ENCODE results near the gene SLC25A38.
"Not testable (repeated sequence)": the region's sequence is repeated elsewhere in the genome, so short reads cannot be mapped to it uniquely, and the experiment has no call there.

SLC25A38 gene

DNA sequence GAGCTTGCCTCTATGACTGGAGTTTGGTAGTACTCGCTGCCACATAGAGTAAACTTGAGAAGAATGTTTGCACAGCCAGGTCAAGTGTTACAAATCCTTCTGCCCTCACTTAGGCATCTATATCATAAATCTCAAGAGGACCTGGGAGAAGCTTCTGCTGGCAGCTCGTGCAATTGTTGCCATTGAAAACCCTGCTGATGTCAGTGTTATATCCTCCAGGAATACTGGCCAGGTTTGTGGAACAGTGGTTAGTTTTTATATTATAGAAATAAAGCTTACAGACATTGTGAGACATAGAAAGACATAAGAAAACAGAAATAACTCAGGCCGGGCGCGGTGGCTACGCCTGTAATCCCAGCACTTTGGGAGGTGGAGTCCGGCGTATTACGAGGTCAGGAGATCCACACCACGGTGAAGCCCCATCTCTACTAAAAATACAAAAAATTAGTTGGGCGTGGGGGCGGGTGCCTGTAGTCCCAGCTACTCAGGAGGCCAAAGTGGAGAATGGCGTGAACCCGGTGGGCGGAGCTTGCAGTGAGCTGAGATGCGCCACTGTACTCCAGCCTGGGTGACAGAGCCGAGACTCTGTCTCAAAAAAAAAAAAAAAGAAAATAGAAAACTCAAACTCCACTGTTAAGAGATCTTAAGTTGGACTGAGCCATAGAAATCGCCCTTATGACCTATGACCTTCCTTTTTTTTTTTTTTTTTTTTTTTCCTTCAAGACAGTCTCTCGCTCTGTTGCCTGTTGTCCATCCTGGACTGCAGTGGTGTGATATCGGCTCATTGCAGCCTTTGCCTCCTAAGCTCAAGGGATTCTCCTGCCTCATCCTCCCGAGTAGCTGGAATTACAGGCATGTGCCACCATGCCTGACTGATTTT, 25.6 kb downstream of the SLC25A38 start:
- no peak for DNase-seq

GRCh38 chr3:39409514-39410136, 26.5 kb downstream of the SLC25A38 start:
- no peak for DNase-seq

- no peak for DNase-seq
Observed at GRCh38 chr3:39410893-39411292, 27.7 kb downstream of the SLC25A38 start.

- DNase-seq = no peak
Observed at GRCh38 chr3:39412668-39413260, 29.6 kb downstream of the SLC25A38 start.

DNA sequence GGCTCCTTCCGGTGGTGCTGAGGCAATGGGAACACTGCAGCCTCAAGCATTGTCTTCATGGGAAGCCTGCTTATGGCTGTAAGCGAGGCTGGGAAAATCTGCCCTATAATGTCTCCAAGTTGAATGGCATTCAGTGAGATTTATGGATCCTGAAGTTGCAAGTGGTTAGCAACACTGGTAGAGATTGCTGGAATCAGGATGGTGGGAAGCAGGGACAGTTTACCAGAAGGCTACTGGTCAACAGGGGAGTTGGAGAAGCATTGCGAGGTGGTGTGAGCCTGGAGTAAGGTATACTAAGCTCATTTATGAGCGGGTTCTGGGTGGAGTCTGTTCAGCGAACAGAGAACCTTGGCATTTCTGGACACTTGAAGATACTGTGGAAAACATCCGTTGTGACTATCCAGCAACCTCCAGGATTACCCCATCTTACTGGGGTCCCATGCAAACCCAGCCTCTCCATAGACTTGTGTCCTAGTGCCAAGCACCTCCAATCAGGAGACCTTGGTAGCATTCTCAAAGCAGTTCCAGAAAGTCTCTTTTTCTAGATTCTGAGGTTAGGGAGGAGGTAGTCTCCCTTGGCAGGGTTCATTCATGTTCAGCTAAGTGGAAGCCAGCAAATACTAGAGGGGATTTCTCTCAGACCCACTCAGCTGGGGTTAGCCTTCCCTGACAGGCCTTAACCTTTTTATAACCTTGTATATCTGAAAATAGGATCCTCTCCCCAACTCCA, 30.7 kb downstream of the SLC25A38 start:
- no peak for DNase-seq

DNA sequence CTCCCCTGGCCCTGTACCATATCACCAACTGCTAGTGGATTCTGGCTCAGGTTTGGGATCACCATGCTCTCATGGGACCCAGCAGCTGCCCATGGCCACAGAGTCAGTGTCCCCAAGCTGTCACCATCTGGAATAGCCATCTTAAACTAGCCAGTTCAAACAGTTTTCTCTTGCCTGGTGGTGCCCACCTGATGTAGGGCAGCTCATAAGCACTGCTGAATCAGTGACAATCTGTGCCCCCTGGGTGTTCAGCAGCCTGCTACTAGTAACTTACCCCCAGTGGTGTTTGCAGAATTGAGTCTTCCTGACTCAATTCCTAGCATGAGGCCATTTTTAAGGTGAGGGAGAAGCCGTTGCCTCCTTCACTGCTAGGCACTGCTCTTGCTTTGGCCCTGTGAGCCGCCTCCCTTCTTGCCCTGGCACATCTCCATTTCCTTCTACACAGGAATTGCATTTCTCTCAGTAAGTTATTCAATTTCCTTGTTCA, 31.3 kb downstream of the SLC25A38 start:
- no peak for DNase-seq

DNA sequence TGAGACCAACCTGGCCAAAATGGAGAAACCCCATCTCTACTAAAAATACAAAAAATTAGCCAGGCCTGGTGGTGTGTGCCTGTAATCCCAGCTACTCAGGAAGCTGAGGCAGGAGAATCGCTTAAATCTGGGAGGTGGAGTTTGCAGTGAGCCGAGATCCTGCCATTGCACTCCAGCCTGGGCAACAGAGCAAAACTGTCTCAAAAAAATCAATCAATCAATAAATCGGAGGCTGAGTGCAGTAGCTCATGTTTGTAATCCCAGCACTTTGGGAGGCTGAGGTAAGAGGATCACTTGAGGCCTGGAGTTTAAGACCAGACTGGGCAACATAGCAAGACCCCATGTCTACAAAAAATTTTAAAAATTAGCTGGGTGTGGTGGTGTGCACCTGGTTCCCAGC, 32.1 kb downstream of the SLC25A38 start:
- DNase-seq = not testable (repeated sequence)

DNA sequence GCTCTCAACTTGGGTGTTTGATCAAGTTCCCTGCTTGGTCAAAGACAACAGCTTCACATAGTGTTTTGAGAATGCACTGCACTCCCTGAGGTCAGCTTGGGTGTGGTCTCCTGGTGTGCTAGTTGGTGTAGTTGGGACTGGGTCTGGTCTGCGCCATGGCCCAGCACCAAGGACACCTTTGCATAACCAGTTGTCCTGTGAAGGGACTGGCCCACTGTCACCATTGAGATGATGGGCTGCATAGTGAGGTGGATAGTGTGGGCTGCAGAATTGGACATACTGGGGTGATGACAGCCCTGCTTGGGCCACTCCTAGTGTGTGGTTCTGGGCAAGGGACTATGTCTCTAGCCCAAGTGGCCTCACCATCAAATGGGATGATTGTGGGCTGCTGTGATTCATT, 32.8 kb downstream of the SLC25A38 start:
- no peak for DNase-seq

DNA sequence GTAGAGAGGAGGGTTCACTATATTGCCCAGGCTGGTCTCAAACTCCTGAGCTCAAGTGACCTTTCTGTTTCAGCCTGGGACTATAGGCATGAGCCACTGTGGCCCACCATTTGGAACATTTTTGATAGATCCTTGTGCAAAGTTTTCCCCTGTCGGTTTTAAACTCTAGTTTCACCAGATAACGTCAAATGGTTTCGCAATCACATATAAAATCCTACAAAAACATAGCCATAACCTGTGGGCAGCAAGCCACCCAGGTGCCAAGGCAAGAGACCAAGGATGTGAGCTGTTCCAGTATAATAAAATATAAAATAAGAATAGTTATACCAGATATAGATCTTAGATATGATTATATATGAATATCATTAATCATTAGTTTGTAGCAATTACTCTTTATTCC, 33.8 kb downstream of the SLC25A38 start:
- DNase-seq = not testable (repeated sequence)

DNA sequence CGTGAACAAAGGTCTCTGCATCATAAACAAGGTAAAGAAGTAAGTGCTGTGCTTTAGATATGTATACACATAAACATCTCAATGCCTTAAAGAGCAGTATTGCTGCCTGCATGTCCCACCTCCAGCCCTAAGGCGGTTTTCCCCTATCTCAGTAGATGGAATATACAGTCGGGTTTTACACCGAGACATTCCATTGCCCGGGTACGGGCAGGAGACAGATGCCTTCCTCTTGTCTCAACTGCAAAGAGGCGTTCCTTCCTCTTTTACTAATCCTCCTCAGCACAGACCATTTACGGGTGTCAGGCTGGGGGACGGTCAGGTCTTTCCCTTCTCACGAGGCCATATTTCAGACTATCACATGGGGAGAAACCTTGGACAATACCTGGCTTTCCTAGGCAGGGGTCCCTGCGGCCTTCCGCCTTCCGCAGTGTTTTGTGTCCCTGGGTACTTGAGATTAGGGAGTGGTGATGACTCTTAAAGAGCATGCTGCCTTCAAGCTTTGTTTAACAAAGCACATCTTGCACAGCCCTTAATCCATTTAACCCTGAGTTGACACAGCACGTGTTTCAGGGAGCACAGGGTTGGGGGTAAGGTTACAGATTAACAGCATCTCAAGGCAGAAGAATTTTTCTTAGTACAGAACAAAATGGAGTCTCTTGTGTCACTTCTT, 35.5 kb downstream of the SLC25A38 start:
- not testable (repeated sequence) for DNase-seq

GRCh38 chr3:39419742-39420315, 36.7 kb downstream of the SLC25A38 start:
- no peak for DNase-seq

DNA sequence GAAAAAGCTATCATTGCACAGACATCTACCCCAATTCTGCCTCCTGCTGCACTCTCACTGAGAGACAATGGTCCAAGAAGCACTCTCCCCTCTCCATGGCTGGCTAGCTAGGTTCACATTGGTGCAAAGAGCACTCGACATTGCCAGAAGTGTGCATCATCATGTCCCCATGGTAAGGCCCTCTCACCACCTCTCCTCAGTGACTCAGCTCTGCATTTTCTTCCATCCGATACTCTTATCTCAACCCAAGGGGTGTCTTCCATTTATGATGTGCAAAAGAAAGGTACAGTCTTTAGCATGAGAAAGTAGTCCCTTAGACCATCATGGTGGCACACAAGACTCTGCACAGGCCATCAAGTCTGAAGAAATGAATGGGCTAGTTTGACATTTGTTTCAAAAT, 37.4 kb downstream of the SLC25A38 start:
- DNase-seq = no peak

DNA sequence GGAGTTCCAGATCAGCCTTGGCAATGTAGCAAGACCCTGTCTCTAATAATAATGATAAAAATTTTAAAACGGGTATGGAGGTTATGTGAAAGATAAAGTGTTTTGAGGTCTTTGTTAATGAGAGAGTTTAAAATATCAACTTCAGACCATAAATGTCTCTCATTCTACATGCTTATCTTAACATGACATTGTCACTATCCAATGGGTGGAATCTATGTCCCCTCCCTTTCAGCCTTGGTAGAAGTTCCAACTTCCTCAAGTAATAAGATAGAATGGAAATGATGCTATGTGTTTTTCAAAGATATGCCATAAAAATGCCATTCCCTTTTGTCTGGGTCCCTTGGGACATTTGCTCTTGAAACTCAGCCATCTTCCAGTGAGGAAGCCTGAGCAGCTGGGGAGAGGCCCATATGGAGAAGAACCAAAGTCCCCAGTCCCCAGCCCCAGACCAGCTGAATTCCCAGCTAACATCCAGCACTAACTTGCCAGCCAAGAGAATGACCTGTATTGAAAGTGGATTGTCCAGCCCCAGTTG, 40.3 kb downstream of the SLC25A38 start:
- no peak for DNase-seq

GRCh38 chr3:39426312-39426711, 43.1 kb downstream of the SLC25A38 start:
- no peak for DNase-seq

GRCh38 chr3:39427506-39427905, 44.3 kb downstream of the SLC25A38 start:
- no peak for DNase-seq

- DNase-seq = no peak
Observed at GRCh38 chr3:39428745-39429201, 45.6 kb downstream of the SLC25A38 start.

- no peak for DNase-seq
Observed at GRCh38 chr3:39429466-39429865, 46.3 kb downstream of the SLC25A38 start.

GRCh38 chr3:39432342-39432741, 49.2 kb downstream of the SLC25A38 start:
- DNase-seq = no peak

DNA sequence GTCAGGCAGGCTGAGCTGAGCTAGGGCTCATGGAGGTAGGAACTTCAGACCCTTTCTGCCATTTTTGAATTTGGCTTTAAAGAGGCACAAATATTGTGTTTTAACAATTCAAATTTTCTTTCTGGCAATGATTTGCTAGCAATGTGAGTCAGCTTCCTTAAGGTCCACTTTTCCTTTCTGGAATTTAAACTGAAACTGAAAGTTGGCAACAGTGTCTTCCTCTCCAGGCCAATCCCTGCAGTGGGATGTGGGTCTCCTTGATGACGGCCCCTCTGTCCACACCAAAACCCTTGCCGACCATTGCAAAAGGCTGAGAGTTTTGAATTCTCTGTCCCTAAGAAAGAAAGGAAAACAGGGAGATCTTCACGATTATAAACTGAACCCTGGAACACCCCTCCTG, 50.5 kb downstream of the SLC25A38 start:
- DNase-seq = no peak

DNA sequence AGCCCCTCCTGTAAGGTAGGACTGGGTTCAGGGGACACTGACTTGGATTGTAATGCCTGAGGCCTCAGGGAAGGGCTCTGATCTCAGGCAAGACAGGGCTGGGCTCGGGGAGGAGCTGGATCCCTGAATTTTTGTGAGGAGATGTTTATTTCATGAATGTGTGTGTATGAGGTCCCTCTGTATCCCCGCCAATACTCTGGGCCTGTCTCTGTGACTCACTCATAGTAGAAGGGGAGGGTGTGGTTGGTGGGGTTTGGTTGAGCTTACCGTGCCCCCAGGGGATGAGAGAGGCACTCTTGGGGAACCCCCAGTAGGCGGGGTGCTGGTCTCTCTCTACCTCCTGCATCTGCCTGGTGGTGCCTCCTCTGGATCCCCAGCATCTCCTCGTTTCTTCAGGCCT, 51.4 kb downstream of the SLC25A38 start:
- DNase-seq = no peak

GRCh38 chr3:39435006-39435748, 52.0 kb downstream of the SLC25A38 start:
- no peak for DNase-seq

Measured in NCI-H446 (cell line).